NCI-H748 treated with DMSO at 0.1 percent for 48 hours (cell line): Measurements from ENCODE around the gene COL23A1.

Experiments
- DNase-seq: peaks from one replicate; lab custom pipeline; 2025; lab: John Stamatoyannopoulos, UW

Gene COL23A1

GRCh38 chr5:178531786-178532185, 58.4 kb downstream of the COL23A1 start:
- DNase-seq, result no peak

- DNase-seq, result no peak
These were observed 59.7 kb downstream of the COL23A1 start for GRCh38 chr5:178530526-178530925.

DNA sequence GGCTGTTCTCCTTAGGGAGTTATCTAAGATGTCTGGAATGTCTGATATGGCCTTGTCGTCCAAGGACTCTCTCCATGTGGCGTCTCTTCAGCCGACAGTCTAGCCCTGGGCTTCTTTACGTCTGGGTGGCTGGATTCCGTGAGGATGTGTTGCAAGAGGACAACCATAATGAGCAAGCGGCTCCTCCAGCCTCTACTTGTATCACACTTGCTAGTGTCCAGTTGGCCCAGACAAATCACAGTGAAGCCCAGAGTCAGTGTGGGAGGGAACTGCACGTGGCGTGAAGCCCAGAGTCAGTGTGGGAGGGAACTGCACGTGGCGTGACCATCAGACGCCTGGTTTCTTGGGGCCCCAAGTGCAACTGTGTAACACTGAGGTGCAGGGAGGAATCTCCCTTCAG, 61.1 kb downstream of the COL23A1 start:
- DNase-seq, result no peak

GRCh38 chr5:178527458-178528307, 62.5 kb downstream of the COL23A1 start:
- DNase-seq, result no peak

DNA sequence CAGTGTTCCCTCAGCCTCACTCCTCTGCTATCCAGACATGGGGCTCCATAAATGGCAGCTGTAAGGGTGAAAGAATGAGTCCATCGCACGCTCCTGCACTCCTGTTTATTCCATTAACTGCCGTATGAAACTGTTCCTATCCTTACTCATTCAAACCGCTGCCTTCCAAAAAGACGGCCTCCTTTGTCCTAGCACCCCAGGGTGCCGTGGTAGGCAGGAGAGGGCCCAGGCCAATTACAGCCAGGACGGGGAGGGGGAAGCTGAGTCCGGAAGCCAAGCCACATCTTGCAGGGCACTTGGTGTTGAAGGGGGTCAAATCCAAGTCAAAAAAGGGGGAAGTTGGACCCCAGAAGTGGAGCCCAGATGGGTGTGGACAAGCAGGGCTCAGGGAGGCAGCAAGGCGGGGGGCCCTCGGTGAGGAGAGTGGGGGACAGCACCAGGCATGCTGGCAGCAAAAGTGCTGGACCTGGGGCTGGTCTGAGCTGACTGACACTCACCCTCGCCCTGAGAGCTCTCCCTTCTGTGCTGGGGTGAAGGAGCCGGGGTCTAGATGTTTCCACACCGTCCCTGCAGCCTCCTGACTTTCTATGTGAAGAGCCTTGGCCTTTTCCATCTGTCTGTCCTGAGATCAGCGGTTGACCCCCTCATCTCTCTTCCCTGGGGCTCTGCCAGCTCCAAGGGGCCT, 63.3 kb downstream of the COL23A1 start:
- no peak for DNase-seq

- no peak for DNase-seq
These were observed 64.1 kb downstream of the COL23A1 start for GRCh38 chr5:178525906-178526732.

- no peak for DNase-seq
These were observed 65.9 kb downstream of the COL23A1 start for GRCh38 chr5:178524093-178524882.

DNA sequence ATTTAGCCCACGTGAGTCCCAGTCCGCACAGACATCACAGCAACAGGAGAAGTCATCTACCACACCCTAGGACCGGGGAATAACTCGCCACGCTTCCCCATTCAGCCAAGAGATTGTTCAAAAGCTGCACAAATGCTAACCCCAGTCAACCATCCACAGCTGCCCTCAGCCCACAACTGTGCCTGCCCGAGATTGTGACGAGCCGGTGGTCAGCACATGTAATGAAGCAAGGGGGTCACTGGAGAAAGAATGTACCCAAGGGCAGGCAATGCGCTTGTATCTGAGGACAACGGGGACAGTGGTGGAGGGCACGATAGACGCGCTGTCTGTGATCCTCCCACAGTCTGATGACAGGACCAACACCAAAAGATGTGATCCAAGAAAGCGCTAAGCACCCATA, 67.8 kb downstream of the COL23A1 start:
- DNase-seq, result no peak

- DNase-seq, result no peak
These were observed 69.3 kb downstream of the COL23A1 start for GRCh38 chr5:178520851-178521250.

DNA sequence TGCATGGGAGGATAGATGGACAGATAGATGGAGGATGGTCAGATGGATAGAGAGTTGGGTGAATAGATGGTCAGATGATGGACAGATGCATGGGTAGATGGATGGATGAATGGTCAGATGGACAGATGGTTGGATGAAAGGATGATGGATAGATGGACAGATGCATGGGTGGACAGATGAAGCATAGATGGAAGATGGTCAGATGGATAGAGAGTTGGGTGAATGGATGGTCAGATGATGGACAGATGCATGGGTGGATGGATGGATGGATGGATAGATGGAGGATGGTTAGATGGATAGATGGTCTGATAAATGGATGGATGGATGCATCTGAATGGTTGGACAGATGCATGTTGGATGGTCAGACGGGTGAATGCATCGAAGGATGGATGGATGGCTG, 70.4 kb downstream of the COL23A1 start:
- DNase-seq, result no peak

DNA sequence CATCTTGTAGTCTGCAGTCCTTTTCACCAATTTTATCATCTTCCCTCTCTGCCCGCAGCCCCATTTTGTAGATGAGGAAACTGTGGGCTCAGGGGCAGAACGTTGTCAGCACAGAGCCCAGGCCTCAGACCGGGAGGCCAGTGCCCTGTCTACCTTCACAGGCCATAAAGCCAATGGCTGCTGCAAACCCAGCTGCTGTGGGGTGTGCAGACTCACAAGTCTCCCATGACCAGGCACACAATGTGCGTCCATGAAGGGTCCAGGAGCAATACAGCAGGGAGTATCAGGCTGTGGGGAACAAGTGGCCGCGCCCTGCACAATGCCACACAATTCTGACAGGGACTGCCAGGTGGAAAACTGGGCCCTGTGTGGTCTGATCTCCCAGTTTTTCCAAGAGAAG, 71.0 kb downstream of the COL23A1 start:
- no peak for DNase-seq

DNA sequence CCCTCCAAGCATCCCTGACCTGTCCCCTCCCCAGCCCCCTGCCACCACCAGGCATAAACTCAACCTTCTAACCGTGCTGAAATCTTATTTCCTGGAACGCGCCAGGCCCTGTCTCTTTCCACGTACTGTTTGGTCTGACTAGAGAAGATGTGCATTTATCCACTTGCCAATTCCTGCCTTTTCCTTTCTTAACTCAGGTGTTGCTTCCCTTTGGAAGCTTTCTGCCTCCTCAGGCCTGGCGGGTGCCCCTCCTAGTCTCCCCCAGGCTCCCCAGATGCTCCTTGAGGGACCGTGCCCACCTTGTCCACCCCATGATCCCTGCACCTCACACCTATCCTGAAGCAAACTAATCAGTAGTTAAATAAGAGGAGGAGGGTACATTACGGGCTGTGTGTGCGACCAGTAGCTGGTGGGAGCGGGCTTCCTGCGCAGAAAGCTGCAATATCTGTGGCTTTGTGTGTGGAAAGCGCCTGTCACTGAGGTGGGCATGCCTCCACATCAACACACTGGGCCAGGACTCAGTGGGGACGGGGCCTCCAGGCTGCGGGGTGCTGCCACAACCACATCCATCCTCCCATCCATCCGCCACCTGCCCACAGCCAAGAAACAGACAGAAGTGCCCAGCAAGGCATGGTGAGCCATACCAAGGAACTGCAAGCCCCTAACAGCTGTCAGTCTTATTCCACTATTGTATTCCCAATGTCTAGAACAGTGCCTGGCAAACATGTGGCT, 73.5 kb downstream of the COL23A1 start:
- no peak for DNase-seq

GRCh38 chr5:178515776-178516503, 74.3 kb downstream of the COL23A1 start:
- DNase-seq, result no peak

GRCh38 chr5:178514851-178515418, 75.3 kb downstream of the COL23A1 start:
- no peak for DNase-seq

- DNase-seq, result no peak
These were observed 79.0 kb downstream of the COL23A1 start for GRCh38 chr5:178511172-178511571.

DNA sequence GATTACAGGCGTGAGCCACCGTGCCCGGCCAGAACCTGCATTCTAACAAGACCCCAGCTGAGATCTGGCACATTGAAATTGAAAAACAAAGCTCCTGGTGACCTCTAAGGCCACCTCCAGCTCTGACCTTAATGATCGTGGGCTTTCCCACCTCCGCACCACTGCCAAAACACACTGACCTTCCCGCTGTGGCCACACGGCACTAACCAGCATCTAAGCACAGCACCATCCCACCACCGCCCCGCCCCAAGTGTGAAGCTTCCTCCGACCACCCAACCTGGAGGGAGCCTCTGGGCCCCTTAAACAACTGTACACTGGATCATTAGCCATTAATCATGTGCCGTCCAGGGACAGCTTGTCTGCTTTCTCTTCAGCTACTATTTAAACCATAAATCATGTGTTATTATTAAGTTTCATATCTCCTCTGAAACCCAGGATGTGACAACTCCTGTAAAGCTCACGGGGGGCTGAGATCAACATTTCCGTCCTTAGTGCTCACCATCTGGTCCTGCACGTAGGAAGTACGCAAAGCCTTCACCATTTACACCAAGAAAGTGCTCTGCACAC, 80.6 kb downstream of the COL23A1 start:
- no peak for DNase-seq

- no peak for DNase-seq
These were observed 82.9 kb downstream of the COL23A1 start for GRCh38 chr5:178507151-178507932.

GRCh38 chr5:178505639-178506407, 84.4 kb downstream of the COL23A1 start:
- DNase-seq, result no peak
